Activated CD4-positive, alpha-beta T cell treated with anti-CD3 and anti-CD28 coated beads, Interleukin-2, amount 50 U/mL, for 1 hour (primary cell): ENCODE data around the gene CCDC66.
"Not testable (repeated sequence)": the region's sequence is repeated elsewhere in the genome, so short reads cannot be mapped to it uniquely, and the experiment has no call there.

Experiments used
- DNase-seq: peaks from one replicate; pipeline ENCODE4 v3.0.0-alpha.2; 2020

The CCDC66 gene

GRCh38 chr3:56556908-56557830, at the start of gene CCDC66:
Gene CCDC66 (plus strand): TSS chr3:56557175. CDS start chr3:56557243, 68 bp downstream.
- DNase-seq = peak; percentile 94

GRCh38 chr3:56519641-56520040, 37.3 kb upstream of the CCDC66 start:
- DNase-seq = no peak

GRCh38 chr3:56522374-56522773, 34.6 kb upstream of the CCDC66 start:
- no peak for DNase-seq

- DNase-seq = no peak
Observed at GRCh38 chr3:56525291-56525690, 31.7 kb upstream of the CCDC66 start.

GRCh38 chr3:56536735-56537134, 20.2 kb upstream of the CCDC66 start:
- no peak for DNase-seq

GRCh38 chr3:56547486-56547885, 9.5 kb upstream of the CCDC66 start:
- DNase-seq = no peak

GRCh38 chr3:56557831-56558170, 826 bp downstream of the CCDC66 start:
- no peak for DNase-seq

- no peak for DNase-seq
Observed at GRCh38 chr3:56573501-56573900, 16.5 kb downstream of the CCDC66 start.

GRCh38 chr3:56581941-56582340, 25.0 kb downstream of the CCDC66 start:
- not testable (repeated sequence) for DNase-seq

- DNase-seq = not testable (repeated sequence)
Observed at GRCh38 chr3:56584275-56584674, 27.3 kb downstream of the CCDC66 start.

GRCh38 chr3:56590814-56591213, 33.8 kb downstream of the CCDC66 start:
- DNase-seq = no peak

GRCh38 chr3:56591262-56591661, 34.3 kb downstream of the CCDC66 start:
- DNase-seq = no peak

- DNase-seq = peak; percentile 48
Observed at GRCh38 chr3:56593455-56594158, 36.6 kb downstream of the CCDC66 start.

GRCh38 chr3:56595975-56596840, 39.2 kb downstream of the CCDC66 start:
- DNase-seq = no peak

GRCh38 chr3:56608479-56608878, 51.5 kb downstream of the CCDC66 start:
- not testable (repeated sequence) for DNase-seq

- DNase-seq = no peak
Observed at GRCh38 chr3:56610669-56611335, 53.8 kb downstream of the CCDC66 start.

GRCh38 chr3:56611364-56611763, 54.4 kb downstream of the CCDC66 start:
- DNase-seq = no peak

GRCh38 chr3:56612146-56612545, 55.2 kb downstream of the CCDC66 start:
- DNase-seq = no peak

- DNase-seq = no peak
Observed at GRCh38 chr3:56613016-56613415, 56.0 kb downstream of the CCDC66 start.

GRCh38 chr3:56616478-56617006, 59.6 kb downstream of the CCDC66 start:
- DNase-seq = no peak

GRCh38 chr3:56620371-56620770, 63.4 kb downstream of the CCDC66 start:
- DNase-seq = no peak

GRCh38 chr3:56621681-56622080, 64.7 kb downstream of the CCDC66 start:
- DNase-seq = no peak
